WI38 (cell line): Measurements from ENCODE around the gene TOMT.

Experiments
- H3K4me3 ChIP-seq: 2 replicates; pipeline ENCODE4 v1.5.1; 2011; ENCODE audit warnings: low read depth, mild to moderate bottlenecking, control low read depth, low read length
- TF ChIP-seq, protein P1 (sequence below): IDR thresholded peaks from 2 replicates; pipeline ENCODE4 v1.5.1; 2012; ENCODE audit warnings: low read depth, mild to moderate bottlenecking, control low read depth, low read length

Gene TOMT, protein sequence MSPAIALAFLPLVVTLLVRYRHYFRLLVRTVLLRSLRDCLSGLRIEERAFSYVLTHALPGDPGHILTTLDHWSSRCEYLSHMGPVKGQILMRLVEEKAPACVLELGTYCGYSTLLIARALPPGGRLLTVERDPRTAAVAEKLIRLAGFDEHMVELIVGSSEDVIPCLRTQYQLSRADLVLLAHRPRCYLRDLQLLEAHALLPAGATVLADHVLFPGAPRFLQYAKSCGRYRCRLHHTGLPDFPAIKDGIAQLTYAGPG

DNA sequence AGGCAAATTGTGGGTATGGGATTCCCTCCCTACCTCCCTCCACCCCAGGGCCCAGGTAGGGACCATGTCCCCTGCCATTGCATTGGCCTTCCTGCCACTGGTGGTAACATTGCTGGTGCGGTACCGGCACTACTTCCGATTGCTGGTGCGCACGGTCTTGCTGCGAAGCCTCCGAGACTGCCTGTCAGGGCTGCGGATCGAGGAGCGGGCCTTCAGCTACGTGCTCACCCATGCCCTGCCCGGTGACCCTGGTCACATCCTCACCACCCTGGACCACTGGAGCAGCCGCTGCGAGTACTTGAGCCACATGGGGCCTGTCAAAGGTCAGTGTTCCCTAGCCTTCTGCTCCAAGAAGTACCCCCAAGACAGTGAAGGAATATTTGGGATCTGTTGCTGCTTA, at the start of gene TOMT:
TOMT (plus strand) TSS at position 37 of the 400 bp plus-strand sequence; CDS start at position 65, 28 bp downstream.
- H3K4me3 ChIP-seq, result no peak within 1 kb of the TSS
- TF ChIP-seq, protein P1, sequence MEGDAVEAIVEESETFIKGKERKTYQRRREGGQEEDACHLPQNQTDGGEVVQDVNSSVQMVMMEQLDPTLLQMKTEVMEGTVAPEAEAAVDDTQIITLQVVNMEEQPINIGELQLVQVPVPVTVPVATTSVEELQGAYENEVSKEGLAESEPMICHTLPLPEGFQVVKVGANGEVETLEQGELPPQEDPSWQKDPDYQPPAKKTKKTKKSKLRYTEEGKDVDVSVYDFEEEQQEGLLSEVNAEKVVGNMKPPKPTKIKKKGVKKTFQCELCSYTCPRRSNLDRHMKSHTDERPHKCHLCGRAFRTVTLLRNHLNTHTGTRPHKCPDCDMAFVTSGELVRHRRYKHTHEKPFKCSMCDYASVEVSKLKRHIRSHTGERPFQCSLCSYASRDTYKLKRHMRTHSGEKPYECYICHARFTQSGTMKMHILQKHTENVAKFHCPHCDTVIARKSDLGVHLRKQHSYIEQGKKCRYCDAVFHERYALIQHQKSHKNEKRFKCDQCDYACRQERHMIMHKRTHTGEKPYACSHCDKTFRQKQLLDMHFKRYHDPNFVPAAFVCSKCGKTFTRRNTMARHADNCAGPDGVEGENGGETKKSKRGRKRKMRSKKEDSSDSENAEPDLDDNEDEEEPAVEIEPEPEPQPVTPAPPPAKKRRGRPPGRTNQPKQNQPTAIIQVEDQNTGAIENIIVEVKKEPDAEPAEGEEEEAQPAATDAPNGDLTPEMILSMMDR, result no peak

DNA sequence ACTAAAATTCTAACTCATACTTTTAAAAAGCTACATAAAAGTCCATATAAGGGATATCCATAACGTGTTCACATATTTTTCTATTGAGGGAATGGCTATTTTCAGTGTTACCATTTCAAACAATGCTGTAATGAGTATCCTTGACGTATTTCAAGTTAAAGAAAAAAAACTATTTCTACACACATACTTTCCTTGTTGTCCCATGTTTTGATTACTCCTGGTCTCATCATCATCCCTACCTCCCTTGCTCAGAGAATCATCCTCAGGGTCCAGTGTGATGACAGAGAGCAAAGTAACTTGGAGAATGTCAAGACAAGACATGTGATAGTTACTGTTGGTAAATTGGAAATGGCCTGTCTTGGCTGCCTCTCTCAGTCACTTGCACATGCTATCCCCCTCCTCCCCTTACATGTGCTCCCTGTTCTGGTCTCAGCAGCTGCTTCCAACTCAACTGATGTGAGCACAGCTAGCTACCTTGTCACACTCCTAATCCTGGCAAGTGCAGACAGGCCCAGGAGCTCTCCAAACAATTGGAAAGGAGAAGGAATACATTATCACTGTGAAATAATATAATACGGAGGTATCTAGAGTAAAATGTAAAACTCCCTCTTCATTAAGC, 47.2 kb upstream of the TOMT start:
- TF ChIP-seq, protein P1, result no peak

DNA sequence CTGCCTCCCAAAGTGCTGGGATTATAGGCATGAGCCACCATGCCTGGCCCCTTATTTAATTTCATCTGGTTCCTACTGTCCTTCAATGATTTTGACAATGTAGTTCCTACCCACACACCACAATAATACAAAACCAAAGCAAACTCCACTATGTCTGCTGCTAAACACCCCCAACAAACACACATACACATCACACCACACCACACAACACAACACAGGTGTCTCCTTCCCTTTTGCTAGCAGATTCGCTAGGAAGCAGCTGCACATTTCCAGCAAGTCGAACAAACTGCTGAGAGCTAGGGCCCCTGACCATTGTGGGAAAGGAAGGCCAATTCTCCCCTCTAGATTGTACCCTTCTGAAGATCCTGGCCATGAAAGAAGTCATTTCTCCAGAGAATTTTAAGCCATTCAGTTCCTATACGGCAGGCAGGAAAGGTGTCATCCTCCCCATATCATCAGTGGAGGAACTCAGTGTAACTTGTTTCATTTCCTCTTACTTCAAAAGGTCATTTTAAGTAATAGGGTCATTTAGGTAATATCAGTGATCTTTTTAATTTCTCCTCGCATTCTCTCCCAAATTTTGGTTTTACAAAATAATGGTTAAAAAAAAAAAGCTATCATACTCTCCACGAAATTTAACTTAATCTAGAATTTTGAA, 43.9 kb upstream of the TOMT start:
- no peak overlapping the region for H3K4me3 ChIP-seq
- TF ChIP-seq, protein P1, result no peak

More for the DNA sequence above, 47.2 kb upstream of the TOMT start:
- no peak overlapping the region for H3K4me3 ChIP-seq

DNA sequence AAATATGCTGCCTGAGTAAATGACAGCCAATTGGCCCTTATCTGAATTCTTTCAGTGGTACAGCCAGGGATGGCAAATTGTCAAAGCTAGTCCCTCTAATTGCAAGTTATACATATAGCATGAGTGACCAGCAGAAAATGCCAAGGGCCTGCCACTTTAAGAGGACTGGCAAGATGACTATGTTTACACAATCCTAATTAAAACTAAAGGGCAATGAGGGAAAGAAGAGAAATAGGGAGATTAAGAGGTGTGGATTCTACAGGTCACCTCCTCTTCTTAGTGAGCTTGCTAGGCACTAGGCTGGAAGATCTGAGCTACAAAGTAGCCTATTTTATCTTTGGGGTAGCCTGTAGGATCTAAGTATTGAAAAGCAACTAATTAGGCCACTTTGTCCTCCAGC, 38.9 kb upstream of the TOMT start:
- H3K4me3 ChIP-seq, result no peak overlapping the region

DNA sequence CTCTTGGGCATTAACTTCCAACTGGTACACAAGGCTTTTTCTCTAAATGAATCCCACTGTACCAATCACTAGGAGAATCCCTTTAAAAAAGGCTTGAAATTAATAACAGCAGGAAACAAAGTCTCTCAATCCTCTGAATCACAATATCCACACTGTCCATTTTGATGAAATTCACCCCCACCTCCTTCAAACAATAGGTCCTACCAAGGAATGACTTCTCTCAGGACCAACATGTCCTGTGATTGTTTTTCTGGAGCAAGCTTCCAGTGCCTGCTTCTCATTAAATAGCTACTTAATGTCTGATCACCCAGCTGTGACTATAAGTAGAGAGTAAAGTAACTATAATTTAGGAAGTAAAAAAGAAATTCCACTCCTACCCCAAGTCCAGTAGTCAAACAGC, 38.5 kb upstream of the TOMT start:
- H3K4me3 ChIP-seq, result no peak overlapping the region
- TF ChIP-seq, protein P1, result no peak

More for the DNA sequence above, 38.9 kb upstream of the TOMT start:
- TF ChIP-seq, protein P1, result no peak

- H3K4me3 ChIP-seq, result no peak overlapping the region
- TF ChIP-seq, protein P1, result no peak
Measured at GRCh38 chr11:72067676-72068075, 38.0 kb upstream of the TOMT start.

GRCh38 chr11:72069200-72069599, 36.5 kb upstream of the TOMT start:
- H3K4me3 ChIP-seq, result peak overlapping the region; percentile 41
- TF ChIP-seq, protein P1, result no peak
